Measurements from ENCODE around the gene NAV3.

NAV3 gene

DNA sequence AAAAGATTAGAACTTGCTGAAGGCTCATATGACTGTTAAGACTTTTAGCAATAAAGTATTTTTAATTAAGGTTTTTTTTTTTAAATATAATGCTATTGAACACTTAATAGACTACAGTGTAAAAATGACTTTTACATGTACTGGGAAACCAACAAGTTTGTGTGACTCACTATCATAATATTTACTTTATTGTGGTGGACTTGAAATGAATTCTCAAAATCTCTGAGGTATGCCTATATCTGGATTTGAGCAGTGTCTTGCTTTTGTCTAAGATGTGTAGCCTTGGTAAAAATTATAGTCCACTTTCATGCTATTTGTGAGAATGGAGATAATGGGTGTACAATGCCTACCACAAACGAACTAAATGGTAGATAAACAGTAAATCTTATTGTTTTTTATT lies 33.9 kb upstream of the NAV3 start:
- Histone ChIP-seq H3K4me3 (ENCODE audit: low read length in 2 of 2) (no peak overlapping the region), H3K9ac (ENCODE audit: low read depth, low read length, poor library complexity) (no peak overlapping the region), H4K8ac (ENCODE audit: low read depth, low read length) (no peak overlapping the region), H3K14ac (ENCODE audit: low read length) (no peak overlapping the region), H3K27ac (replicated peaks; ENCODE audit: low read length) (no peak overlapping the region), H3K18ac (ENCODE audit: low read length) (no peak overlapping the region), H3K79me1 (ENCODE audit: low read depth, low read length) (no peaks in the 10 kb centered on the region), H2BK120ac (ENCODE audit: low read depth, low read length) (no peak overlapping the region), H3K4ac (ENCODE audit: low read length) (no peak overlapping the region), H3K4me1 (ENCODE audit: control insufficient read depth in 2 of 2, insufficient read depth in 1 of 2, low read depth in 1 of 2, low read length in 2 of 2) (no peaks in the 10 kb centered on the region), H3K27me3 (ENCODE audit: control insufficient read depth in 3 of 3, insufficient read depth in 3 of 3, low read depth in 1 of 3, low read length in 3 of 3) (no peaks in the 10 kb centered on the region), H3K9me3 (replicated peaks in 1 of 2; ENCODE audit: control insufficient read depth in 2 of 2, insufficient read depth in 1 of 2, low read depth in 1 of 2, low read length in 2 of 2) (no peaks in the 10 kb centered on the region), H2BK12ac (ENCODE audit: low read length) (no peak overlapping the region), H2BK15ac (ENCODE audit: low read length) (no peak overlapping the region), H3K23ac (ENCODE audit: low read depth, low read length, poor library complexity) (no peak overlapping the region), H3K36me3 (replicated peaks in 1 of 2; ENCODE audit: control insufficient read depth in 2 of 2, insufficient read depth in 2 of 2, low read length in 2 of 2) (peaks cover 0 to 1% of the 10 kb centered on the region in 2 donors), H2AFZ (ENCODE audit: low read length) (no peak overlapping the region), H2AK5ac (ENCODE audit: low read depth, low read length) (no peak overlapping the region), H3K4me2 (ENCODE audit: insufficient read depth, low read length, poor library complexity, severe bottlenecking) (no peak overlapping the region), H4K91ac (ENCODE audit: low read depth, low read length, poor library complexity) (no peak overlapping the region), H2BK5ac (ENCODE audit: low read length) (no peak overlapping the region)
- DNase-seq (ENCODE audit: low spot score) = no peak
- no CpG with 5 or more reads among the region's 1 CpG for WGBS, 2 donors (ENCODE audit: extremely low coverage in 2 of 2, insufficient read length in 2 of 2, insufficient replicate concordance in 1 of 2)

- no peak overlapping the region for H2BK15ac ChIP-seq (ENCODE audit: low read length)
- H3K27ac ChIP-seq (replicated peaks; ENCODE audit: low read length) = no peak overlapping the region
- H3K79me1 ChIP-seq (ENCODE audit: low read depth, low read length) = no peaks in the 10 kb centered on the region
- no peak overlapping the region for H2BK120ac ChIP-seq (ENCODE audit: low read depth, low read length)
- no peak overlapping the region for H2BK12ac ChIP-seq (ENCODE audit: low read length)
- no peak overlapping the region for H3K14ac ChIP-seq (ENCODE audit: low read length)
- H3K9me3 ChIP-seq (replicated peaks in 1 of 2; ENCODE audit: control insufficient read depth in 2 of 2, insufficient read depth in 1 of 2, low read depth in 1 of 2, low read length in 2 of 2) = no peaks in the 10 kb centered on the region
- no peak for DNase-seq (ENCODE audit: low spot score)
- no peak overlapping the region for H3K9ac ChIP-seq (ENCODE audit: low read depth, low read length, poor library complexity)
- H4K8ac ChIP-seq (ENCODE audit: low read depth, low read length) = no peak overlapping the region
- H3K4me1 ChIP-seq (ENCODE audit: control insufficient read depth in 2 of 2, insufficient read depth in 1 of 2, low read depth in 1 of 2, low read length in 2 of 2) = no peaks in the 10 kb centered on the region
- H3K27me3 ChIP-seq (ENCODE audit: control insufficient read depth in 3 of 3, insufficient read depth in 3 of 3, low read depth in 1 of 3, low read length in 3 of 3) = no peaks in the 10 kb centered on the region
- H2BK5ac ChIP-seq (ENCODE audit: low read length) = no peak overlapping the region
- no peak overlapping the region for H3K4ac ChIP-seq (ENCODE audit: low read length)
- peaks cover 0 to 1% of the 10 kb centered on the region in 2 donors for H3K36me3 ChIP-seq (replicated peaks in 1 of 2; ENCODE audit: control insufficient read depth in 2 of 2, insufficient read depth in 2 of 2, low read length in 2 of 2)
- H3K4me2 ChIP-seq (ENCODE audit: insufficient read depth, low read length, poor library complexity, severe bottlenecking) = no peak overlapping the region
- H2AFZ ChIP-seq (ENCODE audit: low read length) = no peak overlapping the region
- no peak overlapping the region for H3K4me3 ChIP-seq (ENCODE audit: low read length in 2 of 2)
- WGBS, 2 donors (ENCODE audit: extremely low coverage in 2 of 2, insufficient read length in 2 of 2, insufficient replicate concordance in 1 of 2) = no CpG with 5 or more reads among the region's 2 CpGs
- H4K91ac ChIP-seq (ENCODE audit: low read depth, low read length, poor library complexity) = no peak overlapping the region
- no peak overlapping the region for H3K23ac ChIP-seq (ENCODE audit: low read depth, low read length, poor library complexity)
- H2AK5ac ChIP-seq (ENCODE audit: low read depth, low read length) = no peak overlapping the region
- no peak overlapping the region for H3K18ac ChIP-seq (ENCODE audit: low read length)
Observed at GRCh38 chr12:77800501-77800900, 30.2 kb upstream of the NAV3 start.

DNA sequence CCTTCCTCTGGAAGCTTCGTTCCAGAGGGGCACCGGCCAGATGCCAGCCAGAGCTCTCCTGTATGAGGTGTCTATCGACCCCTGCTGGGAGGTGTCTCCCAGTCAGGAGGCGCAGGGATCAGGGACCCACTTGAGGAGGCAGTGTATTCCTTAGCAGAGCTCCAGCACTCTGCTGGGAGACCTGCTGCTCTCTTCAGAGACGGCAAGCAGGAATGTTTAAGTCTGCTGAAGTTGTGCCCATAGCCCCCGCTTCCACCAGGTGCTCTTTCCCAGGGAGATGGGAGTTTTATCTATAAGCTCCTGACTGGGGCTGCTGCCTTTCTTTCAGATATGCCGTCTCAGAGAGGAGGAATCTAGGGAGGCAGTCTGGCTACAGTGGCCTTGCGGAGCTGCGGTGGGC lies 22.2 kb upstream of the NAV3 start:
- H3K4ac ChIP-seq (ENCODE audit: low read length) = no peak overlapping the region
- no peak overlapping the region for H3K27ac ChIP-seq (replicated peaks; ENCODE audit: low read length)
- no peak overlapping the region for H3K18ac ChIP-seq (ENCODE audit: low read length)
- no peak overlapping the region for H2BK120ac ChIP-seq (ENCODE audit: low read depth, low read length)
- WGBS, 2 donors (ENCODE audit: extremely low coverage in 2 of 2, insufficient read length in 2 of 2, insufficient replicate concordance in 1 of 2) = no CpG with 5 or more reads among the region's 9 CpGs
- no peak overlapping the region for H2BK12ac ChIP-seq (ENCODE audit: low read length)
- H4K91ac ChIP-seq (ENCODE audit: low read depth, low read length, poor library complexity) = no peak overlapping the region
- no peak overlapping the region for H3K4me3 ChIP-seq (ENCODE audit: low read length in 2 of 2)
- no peak overlapping the region for H3K4me2 ChIP-seq (ENCODE audit: insufficient read depth, low read length, poor library complexity, severe bottlenecking)
- DNase-seq (ENCODE audit: low spot score) = no peak
- H3K36me3 ChIP-seq (replicated peaks in 1 of 2; ENCODE audit: control insufficient read depth in 2 of 2, insufficient read depth in 2 of 2, low read length in 2 of 2) = no peaks in the 10 kb centered on the region
- H3K9me3 ChIP-seq (replicated peaks in 1 of 2; ENCODE audit: control insufficient read depth in 2 of 2, insufficient read depth in 1 of 2, low read depth in 1 of 2, low read length in 2 of 2) = no peaks in the 10 kb centered on the region
- no peak overlapping the region for H2AK5ac ChIP-seq (ENCODE audit: low read depth, low read length)
- H4K8ac ChIP-seq (ENCODE audit: low read depth, low read length) = no peak overlapping the region
- H2BK15ac ChIP-seq (ENCODE audit: low read length) = no peak overlapping the region
- H3K14ac ChIP-seq (ENCODE audit: low read length) = no peak overlapping the region
- H3K23ac ChIP-seq (ENCODE audit: low read depth, low read length, poor library complexity) = no peak overlapping the region
- H2BK5ac ChIP-seq (ENCODE audit: low read length) = no peak overlapping the region
- H3K27me3 ChIP-seq (ENCODE audit: control insufficient read depth in 3 of 3, insufficient read depth in 3 of 3, low read depth in 1 of 3, low read length in 3 of 3) = no peaks in the 10 kb centered on the region
- no peak overlapping the region for H3K9ac ChIP-seq (ENCODE audit: low read depth, low read length, poor library complexity)
- H2AFZ ChIP-seq (ENCODE audit: low read length) = no peak overlapping the region
- no peaks in the 10 kb centered on the region for H3K4me1 ChIP-seq (ENCODE audit: control insufficient read depth in 2 of 2, insufficient read depth in 1 of 2, low read depth in 1 of 2, low read length in 2 of 2)
- no peaks in the 10 kb centered on the region for H3K79me1 ChIP-seq (ENCODE audit: low read depth, low read length)

- no peak overlapping the region for H2BK12ac ChIP-seq (ENCODE audit: low read length)
- H3K23ac ChIP-seq (ENCODE audit: low read depth, low read length, poor library complexity) = no peak overlapping the region
- no peak overlapping the region for H4K91ac ChIP-seq (ENCODE audit: low read depth, low read length, poor library complexity)
- no peak for DNase-seq (ENCODE audit: low spot score)
- H2AFZ ChIP-seq (ENCODE audit: low read length) = no peak overlapping the region
- H4K8ac ChIP-seq (ENCODE audit: low read depth, low read length) = no peak overlapping the region
- H3K36me3 ChIP-seq (replicated peaks in 1 of 2; ENCODE audit: control insufficient read depth in 2 of 2, insufficient read depth in 2 of 2, low read length in 2 of 2) = no peaks in the 10 kb centered on the region
- H3K9ac ChIP-seq (ENCODE audit: low read depth, low read length, poor library complexity) = no peak overlapping the region
- no peak overlapping the region for H3K4ac ChIP-seq (ENCODE audit: low read length)
- no peaks in the 10 kb centered on the region for H3K79me1 ChIP-seq (ENCODE audit: low read depth, low read length)
- H3K4me1 ChIP-seq (ENCODE audit: control insufficient read depth in 2 of 2, insufficient read depth in 1 of 2, low read depth in 1 of 2, low read length in 2 of 2) = no peaks in the 10 kb centered on the region
- H2BK15ac ChIP-seq (ENCODE audit: low read length) = no peak overlapping the region
- H2AK5ac ChIP-seq (ENCODE audit: low read depth, low read length) = no peak overlapping the region
- no CpG with 5 or more reads among the region's 2 CpGs for WGBS, 2 donors (ENCODE audit: extremely low coverage in 2 of 2, insufficient read length in 2 of 2, insufficient replicate concordance in 1 of 2)
- no peak overlapping the region for H2BK5ac ChIP-seq (ENCODE audit: low read length)
- no peaks in the 10 kb centered on the region for H3K27me3 ChIP-seq (ENCODE audit: control insufficient read depth in 3 of 3, insufficient read depth in 3 of 3, low read depth in 1 of 3, low read length in 3 of 3)
- H3K14ac ChIP-seq (ENCODE audit: low read length) = no peak overlapping the region
- no peak overlapping the region for H3K18ac ChIP-seq (ENCODE audit: low read length)
- H3K27ac ChIP-seq (replicated peaks; ENCODE audit: low read length) = no peak overlapping the region
- H3K4me2 ChIP-seq (ENCODE audit: insufficient read depth, low read length, poor library complexity, severe bottlenecking) = no peak overlapping the region
- no peaks in the 10 kb centered on the region for H3K9me3 ChIP-seq (replicated peaks in 1 of 2; ENCODE audit: control insufficient read depth in 2 of 2, insufficient read depth in 1 of 2, low read depth in 1 of 2, low read length in 2 of 2)
- no peak overlapping the region for H2BK120ac ChIP-seq (ENCODE audit: low read depth, low read length)
- H3K4me3 ChIP-seq (ENCODE audit: low read length in 2 of 2) = no peak overlapping the region
Observed at GRCh38 chr12:77813558-77813957, 17.1 kb upstream of the NAV3 start.

Data from neuronal stem cell (in vitro differentiated cells).